ENCODE measurements around the gene GAREM2.

- TF ChIP-seq ZBTB33 (IDR thresholded peaks at IDR 0.05) (no peak), CTCF (IDR thresholded peaks at IDR 0.05; ENCODE audit: low read depth, low read length, missing input control) (no peak), SP1 (IDR thresholded peaks at IDR 0.05) (no peak), RAD21 (IDR thresholded peaks at IDR 0.05) (no peak), TAF1 (conservative IDR thresholded peaks at IDR 0.05) (no peak), MAX (IDR thresholded peaks at IDR 0.05) (no peak), GABPA (IDR thresholded peaks at IDR 0.05 in 1 of 2, conservative IDR thresholded peaks at IDR 0.05 in 1 of 2) (no peak), EGR1 (IDR thresholded peaks at IDR 0.05; ENCODE audit: low read depth in 2 of 2) (no peak), NR2F2 (IDR thresholded peaks at IDR 0.05) (no peak), RXRA (IDR thresholded peaks at IDR 0.05) (no peak)
- TF ChIP-seq, protein P1, sequence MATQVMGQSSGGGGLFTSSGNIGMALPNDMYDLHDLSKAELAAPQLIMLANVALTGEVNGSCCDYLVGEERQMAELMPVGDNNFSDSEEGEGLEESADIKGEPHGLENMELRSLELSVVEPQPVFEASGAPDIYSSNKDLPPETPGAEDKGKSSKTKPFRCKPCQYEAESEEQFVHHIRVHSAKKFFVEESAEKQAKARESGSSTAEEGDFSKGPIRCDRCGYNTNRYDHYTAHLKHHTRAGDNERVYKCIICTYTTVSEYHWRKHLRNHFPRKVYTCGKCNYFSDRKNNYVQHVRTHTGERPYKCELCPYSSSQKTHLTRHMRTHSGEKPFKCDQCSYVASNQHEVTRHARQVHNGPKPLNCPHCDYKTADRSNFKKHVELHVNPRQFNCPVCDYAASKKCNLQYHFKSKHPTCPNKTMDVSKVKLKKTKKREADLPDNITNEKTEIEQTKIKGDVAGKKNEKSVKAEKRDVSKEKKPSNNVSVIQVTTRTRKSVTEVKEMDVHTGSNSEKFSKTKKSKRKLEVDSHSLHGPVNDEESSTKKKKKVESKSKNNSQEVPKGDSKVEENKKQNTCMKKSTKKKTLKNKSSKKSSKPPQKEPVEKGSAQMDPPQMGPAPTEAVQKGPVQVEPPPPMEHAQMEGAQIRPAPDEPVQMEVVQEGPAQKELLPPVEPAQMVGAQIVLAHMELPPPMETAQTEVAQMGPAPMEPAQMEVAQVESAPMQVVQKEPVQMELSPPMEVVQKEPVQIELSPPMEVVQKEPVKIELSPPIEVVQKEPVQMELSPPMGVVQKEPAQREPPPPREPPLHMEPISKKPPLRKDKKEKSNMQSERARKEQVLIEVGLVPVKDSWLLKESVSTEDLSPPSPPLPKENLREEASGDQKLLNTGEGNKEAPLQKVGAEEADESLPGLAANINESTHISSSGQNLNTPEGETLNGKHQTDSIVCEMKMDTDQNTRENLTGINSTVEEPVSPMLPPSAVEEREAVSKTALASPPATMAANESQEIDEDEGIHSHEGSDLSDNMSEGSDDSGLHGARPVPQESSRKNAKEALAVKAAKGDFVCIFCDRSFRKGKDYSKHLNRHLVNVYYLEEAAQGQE (IDR thresholded peaks at IDR 0.05): no peak
- TF ChIP-seq, protein P2, sequence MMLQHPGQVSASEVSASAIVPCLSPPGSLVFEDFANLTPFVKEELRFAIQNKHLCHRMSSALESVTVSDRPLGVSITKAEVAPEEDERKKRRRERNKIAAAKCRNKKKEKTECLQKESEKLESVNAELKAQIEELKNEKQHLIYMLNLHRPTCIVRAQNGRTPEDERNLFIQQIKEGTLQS (IDR thresholded peaks at IDR 0.05): no peak
Observed at GRCh38 chr2:26178746-26179436, 6.0 kb downstream of the GAREM2 start.
